GM12865 (cell line): ENCODE measurements around the gene ELK3.

ENCODE experiments used
- DNase-seq: peaks from one replicate; pipeline ENCODE4 v3.0.0; 2010; ENCODE audit warnings: low read depth
- H3K4me3 ChIP-seq: 2 replicates; pipeline ENCODE4 v1.5.1; 2011; ENCODE audit warnings: mild to moderate bottlenecking, low read depth, low read length, control low read depth
- TF ChIP-seq, protein P1 (sequence below): IDR thresholded peaks from 2 replicates; pipeline ENCODE4 v1.5.1; 2011; ENCODE audit warnings: low read length, control low read depth, low read depth, inconsistent platforms; ENCODE audit not compliant: insufficient read depth; ENCODE audit errors: missing control alignments

Gene ELK3

GRCh38 chr12:96225994-96226399 is 31.8 kb downstream of the ELK3 start:
- no peak overlapping the region for H3K4me3 ChIP-seq
- TF ChIP-seq, protein P1, sequence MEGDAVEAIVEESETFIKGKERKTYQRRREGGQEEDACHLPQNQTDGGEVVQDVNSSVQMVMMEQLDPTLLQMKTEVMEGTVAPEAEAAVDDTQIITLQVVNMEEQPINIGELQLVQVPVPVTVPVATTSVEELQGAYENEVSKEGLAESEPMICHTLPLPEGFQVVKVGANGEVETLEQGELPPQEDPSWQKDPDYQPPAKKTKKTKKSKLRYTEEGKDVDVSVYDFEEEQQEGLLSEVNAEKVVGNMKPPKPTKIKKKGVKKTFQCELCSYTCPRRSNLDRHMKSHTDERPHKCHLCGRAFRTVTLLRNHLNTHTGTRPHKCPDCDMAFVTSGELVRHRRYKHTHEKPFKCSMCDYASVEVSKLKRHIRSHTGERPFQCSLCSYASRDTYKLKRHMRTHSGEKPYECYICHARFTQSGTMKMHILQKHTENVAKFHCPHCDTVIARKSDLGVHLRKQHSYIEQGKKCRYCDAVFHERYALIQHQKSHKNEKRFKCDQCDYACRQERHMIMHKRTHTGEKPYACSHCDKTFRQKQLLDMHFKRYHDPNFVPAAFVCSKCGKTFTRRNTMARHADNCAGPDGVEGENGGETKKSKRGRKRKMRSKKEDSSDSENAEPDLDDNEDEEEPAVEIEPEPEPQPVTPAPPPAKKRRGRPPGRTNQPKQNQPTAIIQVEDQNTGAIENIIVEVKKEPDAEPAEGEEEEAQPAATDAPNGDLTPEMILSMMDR, result no peak
- no peak for DNase-seq

GRCh38 chr12:96226401-96226800 is 32.2 kb downstream of the ELK3 start:
- H3K4me3 ChIP-seq, result no peak overlapping the region
- DNase-seq, result no peak
- TF ChIP-seq, protein P1, result no peak

- no peak for DNase-seq
- no peak overlapping the region for H3K4me3 ChIP-seq
- TF ChIP-seq, protein P1, result no peak
Observed at GRCh38 chr12:96226801-96227348, 32.7 kb downstream of the ELK3 start.

DNA sequence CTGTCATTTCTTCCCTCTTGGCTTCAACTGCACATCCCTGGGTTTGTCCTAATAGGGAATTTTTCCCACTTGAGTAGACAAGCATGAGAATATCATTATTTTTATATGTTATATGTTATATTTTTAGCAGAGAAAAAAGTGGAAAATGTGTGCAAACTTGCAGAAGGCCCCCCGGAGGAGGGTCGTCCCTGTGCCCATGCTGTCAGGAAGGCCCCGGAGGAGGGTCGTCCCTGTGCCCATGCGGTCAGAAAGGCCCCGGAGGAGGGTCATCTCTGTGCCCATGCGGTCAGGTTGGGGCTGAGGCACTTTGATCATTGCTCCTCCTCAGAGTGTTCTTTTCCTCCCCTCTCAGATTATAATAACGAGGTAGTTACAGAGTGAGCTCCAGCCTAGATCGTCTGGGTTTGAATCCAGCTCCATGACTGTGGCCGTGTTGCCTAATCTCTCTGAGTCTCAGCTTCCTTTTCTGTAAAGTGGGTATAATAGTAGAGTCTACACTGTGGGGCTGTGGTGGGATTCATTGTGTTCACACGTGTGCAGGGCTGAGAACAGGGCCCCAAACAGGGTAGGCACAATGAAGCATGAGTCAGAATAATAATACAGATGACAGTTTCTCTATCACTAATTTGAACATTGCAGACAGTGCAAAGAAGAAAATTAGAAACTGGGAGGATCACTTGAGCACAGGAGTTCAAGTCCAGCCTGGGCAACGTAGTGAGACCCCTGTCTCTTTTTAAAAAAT is 33.4 kb downstream of the ELK3 start:
- no peak overlapping the region for H3K4me3 ChIP-seq
- DNase-seq, result no peak
- TF ChIP-seq, protein P1, result no peak

- no peak for DNase-seq
- TF ChIP-seq, protein P1, result no peak
Observed at GRCh38 chr12:96228566-96229248, 34.5 kb downstream of the ELK3 start.

DNA sequence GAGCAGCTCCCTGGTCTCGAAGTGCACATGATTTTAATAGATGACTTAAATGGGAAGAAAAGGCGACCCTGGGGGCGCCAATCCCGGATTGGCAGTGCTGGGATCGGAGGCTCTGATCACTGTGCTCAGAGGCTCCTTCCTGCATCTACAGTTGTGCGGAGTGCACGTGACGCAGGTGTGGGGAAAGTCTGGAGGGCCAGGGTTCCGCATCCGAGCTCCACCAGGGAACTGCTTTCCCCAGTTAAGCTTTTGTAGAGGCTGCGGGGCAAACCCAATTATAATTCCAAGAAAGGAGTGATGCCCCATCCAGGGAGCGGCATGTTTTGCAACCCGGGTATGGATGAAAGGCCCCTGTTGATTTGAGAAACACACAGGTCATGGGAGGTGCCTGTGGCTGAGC is 36.5 kb downstream of the ELK3 start:
- H3K4me3 ChIP-seq, result no peak overlapping the region
- no peak for DNase-seq
- TF ChIP-seq, protein P1, result no peak

More at GRCh38 chr12:96228566-96229248, 34.5 kb downstream of the ELK3 start:
- no peak overlapping the region for H3K4me3 ChIP-seq
